Neural crest cell (in vitro differentiated cells): Measurements from ENCODE around the gene AP1M1. TPM values are rescaled to one million over a fixed set of nuclear protein-coding genes. Genes with fewer than 3 reads are reported as not detected.

Experiments
- DNase-seq: peaks from one replicate; pipeline ENCODE4 v3.0.0; 2021; ENCODE audit warnings: low read depth, mixed read lengths, low spot score
- H3K27ac Mint-ChIP-seq: one replicate; pipeline ENCODE4 v1.8.0; 2021; ENCODE audit warnings: mild to moderate bottlenecking, mixed read lengths; ENCODE audit not compliant: unreplicated experiment
- H3K27me3 Mint-ChIP-seq: 2 replicates; pipeline ENCODE4 v1.8.0; 2021; ENCODE audit warnings: low read depth, mild to moderate bottlenecking, mixed read lengths
- H3K36me3 Mint-ChIP-seq: 2 replicates; pipeline ENCODE4 v1.8.0; 2021; ENCODE audit warnings: low read depth, mild to moderate bottlenecking, mixed read lengths
- H3K4me1 Mint-ChIP-seq: 2 replicates; pipeline ENCODE4 v1.8.0; 2021; ENCODE audit warnings: mixed read lengths
- H3K4me3 Mint-ChIP-seq: one replicate; pipeline ENCODE4 v1.8.0; 2021; ENCODE audit warnings: mild to moderate bottlenecking, mixed read lengths
- H3K9me3 Mint-ChIP-seq: 2 replicates; pipeline ENCODE4 v1.8.0; 2021; ENCODE audit warnings: mixed read lengths
- total RNA-seq: library from RNA; stranded (reverse); gene quantifications from 2 replicates; pipeline ENCODE4 v1.2.1, GENCODE V29; 2021
- TF ChIP-seq, protein P1 (sequence below): fragments of 200-600 bp; sonication (generic); conservative IDR thresholded peaks from 2 replicates; pipeline ENCODE4 v1.5.0; 2021; ENCODE audit warnings: antibody characterized with exemption, mild to moderate bottlenecking

The AP1M1 gene
- total RNA-seq, 1 donor from 2014 or later: 97.6 TPM

DNA sequence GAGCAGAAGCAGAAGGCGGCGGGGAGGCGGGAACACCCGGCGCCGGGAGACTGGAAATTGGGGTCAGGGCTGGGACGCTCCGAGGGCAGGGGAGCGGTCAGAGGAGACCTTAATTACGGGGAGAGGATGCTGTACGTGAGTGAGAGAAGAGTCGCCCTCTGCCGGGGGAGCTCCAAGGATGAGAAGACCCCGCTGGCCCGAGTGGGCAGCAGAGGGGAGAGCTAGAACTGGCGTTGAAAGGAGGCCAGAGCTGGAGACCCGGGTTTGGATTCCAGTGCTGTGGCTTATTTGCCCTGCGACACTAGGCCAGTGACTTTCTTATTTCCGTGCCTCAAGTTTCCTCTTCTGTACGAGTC lies 12.0 kb upstream of the AP1M1 start:
- Mint-ChIP-seq H3K4me3 (peak overlapping the region; percentile 100), H3K4me1 (peaks cover 26% of the 10 kb centered on the region), H3K36me3 (peaks cover 7% of the 10 kb centered on the region), H3K27me3 (peaks cover 16% of the 10 kb centered on the region), H3K27ac (peak overlapping the region; percentile 95), H3K9me3 (no peaks in the 10 kb centered on the region)
- TF ChIP-seq, protein P1, sequence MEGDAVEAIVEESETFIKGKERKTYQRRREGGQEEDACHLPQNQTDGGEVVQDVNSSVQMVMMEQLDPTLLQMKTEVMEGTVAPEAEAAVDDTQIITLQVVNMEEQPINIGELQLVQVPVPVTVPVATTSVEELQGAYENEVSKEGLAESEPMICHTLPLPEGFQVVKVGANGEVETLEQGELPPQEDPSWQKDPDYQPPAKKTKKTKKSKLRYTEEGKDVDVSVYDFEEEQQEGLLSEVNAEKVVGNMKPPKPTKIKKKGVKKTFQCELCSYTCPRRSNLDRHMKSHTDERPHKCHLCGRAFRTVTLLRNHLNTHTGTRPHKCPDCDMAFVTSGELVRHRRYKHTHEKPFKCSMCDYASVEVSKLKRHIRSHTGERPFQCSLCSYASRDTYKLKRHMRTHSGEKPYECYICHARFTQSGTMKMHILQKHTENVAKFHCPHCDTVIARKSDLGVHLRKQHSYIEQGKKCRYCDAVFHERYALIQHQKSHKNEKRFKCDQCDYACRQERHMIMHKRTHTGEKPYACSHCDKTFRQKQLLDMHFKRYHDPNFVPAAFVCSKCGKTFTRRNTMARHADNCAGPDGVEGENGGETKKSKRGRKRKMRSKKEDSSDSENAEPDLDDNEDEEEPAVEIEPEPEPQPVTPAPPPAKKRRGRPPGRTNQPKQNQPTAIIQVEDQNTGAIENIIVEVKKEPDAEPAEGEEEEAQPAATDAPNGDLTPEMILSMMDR: peak; percentile 61
- DNase-seq: peak; percentile 57

DNA sequence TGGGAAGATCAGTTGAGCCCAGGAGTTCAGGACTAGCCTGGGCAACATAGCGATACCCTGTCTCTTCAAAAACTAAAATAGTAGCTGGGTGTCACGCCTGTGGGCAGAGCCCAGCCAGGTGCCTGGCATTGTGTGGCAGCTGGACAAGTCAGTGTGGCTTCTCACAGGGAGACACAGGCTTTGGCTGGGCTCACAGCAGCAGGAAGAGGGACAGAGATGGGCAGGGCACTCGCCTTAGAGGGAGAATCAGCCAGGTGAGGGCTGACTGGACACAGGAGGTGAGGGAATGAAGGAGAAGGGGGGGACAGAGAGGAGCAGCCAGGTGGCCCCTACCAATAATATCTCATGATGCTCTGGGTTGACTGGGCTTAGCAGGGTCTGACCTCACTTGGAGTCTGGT lies 9.2 kb upstream of the AP1M1 start:
- Mint-ChIP-seq H3K9me3 (no peaks in the 10 kb centered on the region), H3K4me1 (peaks cover 21% of the 10 kb centered on the region), H3K27ac (no peak overlapping the region), H3K4me3 (peak overlapping the region; percentile 70), H3K27me3 (peaks cover 5% of the 10 kb centered on the region), H3K36me3 (peaks cover 7% of the 10 kb centered on the region)
- TF ChIP-seq, protein P1: no peak
- no peak for DNase-seq

DNA sequence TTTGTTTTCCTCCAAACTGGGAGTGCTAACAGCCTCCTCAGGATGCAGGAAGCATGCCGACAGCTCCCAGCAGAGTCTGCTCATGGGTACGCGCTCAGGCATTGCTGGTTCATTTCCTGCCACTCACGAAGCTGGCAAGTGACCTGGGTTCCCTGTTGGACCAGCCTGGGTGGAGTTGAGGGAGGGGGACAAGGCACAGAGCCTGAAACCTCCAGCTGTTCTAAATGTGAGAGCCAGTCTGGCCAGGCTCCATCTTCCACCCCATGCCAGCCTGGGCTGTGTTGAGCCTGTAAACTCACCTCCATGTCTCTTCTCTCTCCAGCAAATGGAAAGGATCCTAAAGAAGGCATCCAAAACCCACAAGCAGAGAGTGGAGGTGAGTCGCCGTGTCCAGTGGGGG lies 7.5 kb upstream of the AP1M1 start:
- no peak overlapping the region for H3K27ac Mint-ChIP-seq
- TF ChIP-seq, protein P1: no peak
- peak overlapping the region; percentile 47 for H3K4me3 Mint-ChIP-seq
- no peak for DNase-seq
- no peaks in the 10 kb centered on the region for H3K27me3 Mint-ChIP-seq
- no peaks in the 10 kb centered on the region for H3K9me3 Mint-ChIP-seq
- peaks cover 17% of the 10 kb centered on the region for H3K4me1 Mint-ChIP-seq
- peaks cover 6% of the 10 kb centered on the region for H3K36me3 Mint-ChIP-seq

DNA sequence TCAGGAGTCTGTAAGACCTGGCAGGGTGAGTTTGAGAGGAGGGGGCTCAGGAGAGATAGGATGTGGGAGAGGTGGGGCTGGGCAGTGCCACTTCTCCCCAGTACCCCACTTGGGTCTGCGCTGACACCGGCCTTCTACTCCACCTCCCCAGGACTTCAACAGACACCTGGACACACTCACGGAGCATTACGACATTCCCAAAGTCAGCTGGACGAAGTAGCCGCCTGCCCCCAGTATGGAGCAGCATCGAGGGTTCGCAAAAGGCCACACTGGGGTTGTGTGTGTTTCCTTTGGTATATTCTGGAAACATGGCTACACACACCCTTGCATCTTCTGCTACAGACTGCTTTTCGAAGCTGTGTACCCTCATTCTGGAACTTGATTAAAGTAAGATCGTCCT lies 7.0 kb upstream of the AP1M1 start:
- Mint-ChIP-seq H3K27me3 (no peaks in the 10 kb centered on the region), H3K36me3 (peaks cover 3% of the 10 kb centered on the region), H3K4me3 (peak overlapping the region; percentile 41), H3K9me3 (no peaks in the 10 kb centered on the region), H3K4me1 (peaks cover 11% of the 10 kb centered on the region), H3K27ac (no peak overlapping the region)
- TF ChIP-seq, protein P1: no peak
- DNase-seq: no peak

DNA sequence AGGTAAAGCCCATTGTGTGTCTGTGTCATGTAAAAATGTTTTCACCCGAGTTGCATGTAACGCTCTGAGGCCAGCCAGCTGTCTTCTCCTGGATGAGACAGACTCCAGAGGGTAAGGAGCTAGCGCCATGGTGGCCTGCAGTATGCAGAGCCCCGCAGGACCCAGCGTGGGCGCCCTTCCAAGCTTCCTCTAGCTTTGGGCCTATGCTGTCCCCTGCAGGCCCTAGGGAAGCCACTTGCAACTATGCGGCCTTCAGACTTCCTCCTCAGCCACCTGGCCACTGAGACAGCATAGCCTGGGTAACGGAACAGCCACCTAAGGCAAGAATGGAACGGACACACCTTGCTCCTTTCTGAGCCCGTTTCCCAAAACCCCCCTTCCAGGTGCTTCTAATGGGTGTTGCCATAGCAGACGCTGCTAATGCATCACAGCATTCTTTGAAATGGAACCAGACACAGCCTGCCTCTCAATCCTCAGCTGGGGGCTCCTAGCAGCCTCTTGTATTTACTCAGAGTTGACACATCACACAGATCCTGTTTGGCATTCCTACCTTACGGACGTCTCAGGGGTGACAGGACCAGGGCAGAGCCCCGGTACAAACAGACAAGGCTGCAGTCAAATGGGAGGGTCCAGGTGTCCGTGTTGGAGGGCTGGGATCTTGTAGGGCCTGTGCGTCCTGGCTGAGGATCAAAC lies 6.3 kb upstream of the AP1M1 start:
- no peaks in the 10 kb centered on the region for H3K9me3 Mint-ChIP-seq
- peaks cover 3% of the 10 kb centered on the region for H3K36me3 Mint-ChIP-seq
- no peak for DNase-seq
- H3K27ac Mint-ChIP-seq: no peak overlapping the region
- H3K4me1 Mint-ChIP-seq: peaks cover 8% of the 10 kb centered on the region
- no peaks in the 10 kb centered on the region for H3K27me3 Mint-ChIP-seq
- H3K4me3 Mint-ChIP-seq: peak overlapping the region; percentile 41
- TF ChIP-seq, protein P1: no peak
